HCT116 (cell line): ENCODE data around the gene AMPD3. TPM values are rescaled to one million over a fixed set of nuclear protein-coding genes. Genes with fewer than 3 reads are reported as not detected.

ENCODE experiments used
- ATAC-seq: fragments of 200-7000 bp; cut with Tn5 transposase; 2 replicates; pipeline ENCODE4 v1.9.1; 2020; ENCODE audit warnings: mild to moderate bottlenecking, moderate library complexity
- BruUV-seq: library from RNA; stranded (reverse); fragments of 400-500 nt; replicated peaks from 2 replicates; lab custom pipeline; 2021; lab: Mats Ljungman, UMichigan
- CTCF ChIA-PET: fragments of 300-600 bp; sonication (Branson Sonifier 250); formaldehyde crosslinking; loops from one replicate; lab custom pipeline; 2021; ENCODE audit warnings: antibody characterized with exemption; lab: Charles Lee
- POLR2A ChIA-PET: fragments of 300-600, 350-600 bp; sonication (Branson Sonifier 250); formaldehyde crosslinking; loops from one replicate; lab custom pipeline; 2021; ENCODE audit warnings: antibody characterized with exemption; lab: Charles Lee
- RAD21 ChIA-PET, 2 experiments: fragments of 300-600 bp; sonication (Branson Sonifier 250); formaldehyde crosslinking; loops; one replicate each; lab custom pipeline; 2023; ENCODE audit warnings: low total read pairs in 2 of 2; ENCODE audit not compliant: uncharacterized antibody in 2 of 2, unreplicated experiment in 2 of 2, low non-redundant PET in 1 of 2; lab: Charles Lee
- DNase-seq: peaks from one replicate; pipeline ENCODE4 v3.0.0-alpha.2; 2010; ENCODE audit warnings: low read depth, low spot score
- H2AFZ ChIP-seq: fragments of 200-600 bp; shearing (Covaris generic), sonication (generic); 2 replicates; pipeline ENCODE4 v1.6.1; 2017; ENCODE audit warnings: low read depth, mixed run types, mixed read lengths, antibody characterized with exemption, low read length; ENCODE audit not compliant: poor library complexity, severe bottlenecking
- H3K27ac ChIP-seq: 2 replicates; pipeline ENCODE4 v1.5.1; 2012; ENCODE audit warnings: low read depth, low read length
- H3K27me3 ChIP-seq: fragments of 200-600 bp; sonication (generic); 2 replicates; pipeline ENCODE4 v1.6.1; 2016; ENCODE audit warnings: mixed run types, low read length, mixed read lengths; ENCODE audit not compliant: insufficient read depth
- H3K36me3 ChIP-seq, 2 experiments: fragments of 200-500 bp in 1 of 2; fragments of 200-600 bp in 1 of 2; sonication (Bioruptor generic) in 1 of 2; sonication (generic) in 1 of 2; 2 replicates each; pipeline versions ENCODE4 v1.5.1 to v1.6.1; 2014 to 2016; ENCODE audit warnings: low read length in 2 of 2, inconsistent platforms in 1 of 2, mixed read lengths in 1 of 2, mixed run types in 1 of 2; ENCODE audit not compliant: insufficient read depth in 2 of 2, control insufficient read depth in 1 of 2
- H3K4me1 ChIP-seq, 2 experiments: fragments of 200-600 bp in 1 of 2; sonication (generic) in 1 of 2; 2 replicates each; pipeline versions ENCODE4 v1.5.1 to v1.6.1; 2012 to 2017; ENCODE audit warnings: low read length in 2 of 2, inconsistent platforms in 1 of 2, mild to moderate bottlenecking in 1 of 2, mixed read lengths in 1 of 2, mixed run types in 1 of 2, moderate library complexity in 1 of 2; ENCODE audit not compliant: insufficient read depth in 2 of 2, control insufficient read depth in 1 of 2
- H3K4me2 ChIP-seq: fragments of 200-600 bp; sonication (generic); 2 replicates; pipeline ENCODE4 v1.6.1; 2017; ENCODE audit warnings: mixed run types, low read length, mixed read lengths
- H3K4me3 ChIP-seq, 2 experiments: fragments of 200-600 bp in 1 of 2; sonication (generic) in 1 of 2; replicated peaks in 1 of 2; 2 replicates each; pipeline ENCODE4 v1.5.1; 2011 to 2016; ENCODE audit warnings: low read length in 2 of 2, control low read depth in 1 of 2, low read depth in 1 of 2, mild to moderate bottlenecking in 1 of 2, mixed read lengths in 1 of 2, mixed run types in 1 of 2
- H3K79me2 ChIP-seq: fragments of 200-600 bp; sonication (generic); 2 replicates; pipeline ENCODE4 v1.6.1; 2017; ENCODE audit warnings: mild to moderate bottlenecking, mixed run types, low read length, moderate library complexity, mixed read lengths; ENCODE audit not compliant: insufficient read depth
- H3K9ac ChIP-seq: fragments of 200-600 bp; sonication (generic); 2 replicates; pipeline ENCODE4 v1.6.1; 2016; ENCODE audit warnings: low read length, mixed read lengths
- H3K9me2 ChIP-seq: fragments of 200-600 bp; sonication (generic), shearing (Covaris generic); 2 replicates; pipeline ENCODE4 v1.6.1; 2017; ENCODE audit warnings: mixed run types, mild to moderate bottlenecking, moderate library complexity; ENCODE audit not compliant: insufficient read depth
- H3K9me3 ChIP-seq, 2 experiments: fragments of 200-500 bp in 1 of 2; fragments of 200-600 bp in 1 of 2; sonication (Bioruptor generic) in 1 of 2; sonication (generic) in 1 of 2; 2 replicates each; pipeline ENCODE4 v1.6.1; 2014 to 2017; ENCODE audit warnings: low read length in 2 of 2, mixed read lengths in 2 of 2, inconsistent platforms in 1 of 2, low read depth in 1 of 2, mild to moderate bottlenecking in 1 of 2, mixed run types in 1 of 2, moderate library complexity in 1 of 2; ENCODE audit not compliant: control insufficient read depth in 1 of 2, insufficient read depth in 1 of 2
- H4K20me1 ChIP-seq: fragments of 200-600 bp; sonication (generic), shearing (Covaris generic); 2 replicates; pipeline ENCODE4 v1.6.1; 2017; ENCODE audit warnings: mixed run types, mild to moderate bottlenecking, moderate library complexity; ENCODE audit not compliant: insufficient read depth
- CBX3 ChIP-seq: IDR thresholded peaks from 2 replicates; pipeline ENCODE4 v1.6.1; 2012; ENCODE audit warnings: low read depth
- EZH2 ChIP-seq: fragments of 200-600 bp; sonication (generic); IDR thresholded peaks from 2 replicates; pipeline ENCODE4 v1.6.1; 2017; ENCODE audit warnings: antibody characterized with exemption, mixed run types
- EZH2phosphoT487 ChIP-seq: fragments of 200-600 bp; IDR thresholded peaks from 2 replicates; pipeline ENCODE4 v1.6.1; 2018; ENCODE audit warnings: antibody characterized with exemption, borderline replicate concordance
- FOSL1 ChIP-seq: IDR thresholded peaks from 2 replicates; pipeline ENCODE4 v1.6.1; 2012; ENCODE audit warnings: low read depth
- MAX ChIP-seq: IDR thresholded peaks from 2 replicates; pipeline ENCODE4 v1.6.1; 2012
- POLR2AphosphoS5 ChIP-seq: IDR thresholded peaks from 2 replicates; pipeline ENCODE4 v1.6.1; 2011; ENCODE audit warnings: mild to moderate bottlenecking, low read depth, low read length, moderate library complexity
- SIN3A ChIP-seq: IDR thresholded peaks from 2 replicates; pipeline ENCODE4 v1.6.1; 2012; ENCODE audit warnings: low read depth
- TCF7L2 ChIP-seq: IDR thresholded peaks from 2 replicates; pipeline ENCODE4 v1.7.0; 2011; ENCODE audit warnings: borderline replicate concordance, inconsistent platforms; ENCODE audit not compliant: insufficient read depth, insufficient read length; ENCODE audit errors: extremely low read depth
- intact Hi-C: fragments of 100-400 bp; cut with micrococcal nuclease; formaldehyde crosslinking; loops from 2 replicates; pipeline ENCODE4 v1.10.0; 2022
- total RNA-seq: library from RNA; stranded (reverse); gene quantifications from one replicate; pipeline ENCODE4 v1.2.1, GENCODE V29; 2021; ENCODE audit not compliant: unreplicated experiment

AMPD3 gene
- total RNA-seq, 1 experiment from 2014 or later, result 25.9 TPM

GRCh38 chr11:10461276-10461790 lies 6.3 kb downstream of the AMPD3 start:
- BruUV-seq, result no TSS peak
- no peaks in the 10 kb centered on the region for H3K27me3 ChIP-seq
- RAD21 ChIA-PET, result no interaction called here
- H3K79me2 ChIP-seq, result peaks cover 34% of the 10 kb centered on the region
- H3K4me1 ChIP-seq, result peaks cover 9 to 15% of the 10 kb centered on the region in 2 experiments
- no peaks in the 10 kb centered on the region for H3K9me2 ChIP-seq
- no peak overlapping the region for H3K9ac ChIP-seq
- CTCF ChIA-PET, result no interaction called here
- no peak overlapping the region for H2AFZ ChIP-seq
- no peaks in the 10 kb centered on the region for H4K20me1 ChIP-seq
- DNase-seq (no peak), ATAC-seq (no peak)
- POLR2A ChIA-PET, result no interaction called here
- no peak overlapping the region for H3K4me3 ChIP-seq
- H3K36me3 ChIP-seq, result peaks cover 16 to 44% of the 10 kb centered on the region in 2 experiments; a peak in 3 of 4 replicates
- H3K4me2 ChIP-seq, result no peak overlapping the region
- H3K9me3 ChIP-seq, result no peaks in the 10 kb centered on the region
- intact Hi-C loops, result no loop called here
- H3K27ac ChIP-seq, result no peak overlapping the region
- TF ChIP-seq TCF7L2 (no peak), POLR2AphosphoS5 (no peak), SIN3A (no peak)

- Histone ChIP-seq H3K4me2 (no peak overlapping the region), H3K4me3 (no peak overlapping the region), H3K9ac (no peak overlapping the region)
- TF ChIP-seq EZH2 (no peak), SIN3A (no peak), FOSL1 (no peak), CBX3 (no peak), POLR2AphosphoS5 (no peak), EZH2phosphoT487 (no peak), MAX (no peak)
- TF ChIP-seq, all 23 proteins: peak for 0
- ChIA-PET CTCF (no interaction called here), POLR2A (no interaction called here), RAD21 (no interaction called here)
- Histone ChIP-seq H2AFZ (no peak overlapping the region), H4K20me1 (no peaks in the 10 kb centered on the region), H3K36me3 (peaks cover 16 to 44% of the 10 kb centered on the region in 2 experiments), H3K4me1 (peaks cover 0 to 3% of the 10 kb centered on the region in 2 experiments; a peak in 1 of 4 replicates), H3K79me2 (peaks cover 19% of the 10 kb centered on the region), H3K9me3 (no peaks in the 10 kb centered on the region), H3K27me3 (no peaks in the 10 kb centered on the region), H3K9me2 (no peaks in the 10 kb centered on the region), H3K27ac (no peak overlapping the region)
- intact Hi-C loops, result no loop called here
- no peak for DNase-seq
- ATAC-seq, result no peak
- BruUV-seq, result no TSS peak
Measured at GRCh38 chr11:10462746-10463300, 7.8 kb downstream of the AMPD3 start.
